NT2/D1 (cell line): ENCODE data around the gene HDAC3.

Source experiments
- SUZ12 ChIP-seq: IDR thresholded peaks from 2 replicates; pipeline ENCODE4 v1.6.1; 2011; ENCODE audit not compliant: insufficient read length, insufficient read depth; ENCODE audit errors: extremely low read depth
- YY1 ChIP-seq: IDR thresholded peaks from 2 replicates; pipeline ENCODE4 v1.6.1; 2011; ENCODE audit not compliant: insufficient read length, insufficient read depth
- ZNF274 ChIP-seq: IDR thresholded peaks from 2 replicates; pipeline ENCODE4 v1.6.1; 2011; ENCODE audit warnings: mild to moderate bottlenecking, low read depth, low read length

- TF ChIP-seq ZNF274 (no peak), YY1 (no peak), SUZ12 (no peak)
Observed at GRCh38 chr5:141639357-141640050, 2.9 kb upstream of the HDAC3 start.
